H9 (cell line): ENCODE measurements around the gene TADA2A. TPM values are rescaled to one million over a fixed set of nuclear protein-coding genes. Genes with fewer than 3 reads are reported as not detected.

ENCODE experiments used
- DNase-seq: peaks from one replicate; pipeline ENCODE4 v3.0.0-alpha.2; 2017
- H2AFZ ChIP-seq: one replicate; pipeline ENCODE4 v1.6.1; 2013; ENCODE audit warnings: mild to moderate bottlenecking, low read length, control low read depth, moderate library complexity
- H2AK5ac ChIP-seq: 2 replicates; pipeline ENCODE4 v1.6.1; 2013; ENCODE audit warnings: low read length, control low read depth, mixed read lengths; ENCODE audit not compliant: insufficient read length
- H2BK120ac ChIP-seq: one replicate; pipeline ENCODE4 v1.6.1; 2013; ENCODE audit warnings: low read depth, mild to moderate bottlenecking, low read length, control low read depth, inconsistent platforms; ENCODE audit not compliant: poor library complexity, severe bottlenecking
- H2BK12ac ChIP-seq: 2 replicates; pipeline ENCODE4 v1.6.1; 2013; ENCODE audit warnings: low read length, control low read depth, mixed read lengths, low read depth; ENCODE audit not compliant: insufficient read length
- H2BK15ac ChIP-seq: 2 replicates; pipeline ENCODE4 v1.6.1; 2013; ENCODE audit warnings: low read depth, low read length, control low read depth
- H2BK20ac ChIP-seq: one replicate; pipeline ENCODE4 v1.6.1; 2013; ENCODE audit warnings: low read depth, mild to moderate bottlenecking, low read length, control low read depth, inconsistent platforms; ENCODE audit not compliant: poor library complexity, severe bottlenecking
- H2BK5ac ChIP-seq: 2 replicates; pipeline ENCODE4 v1.6.1; 2013; ENCODE audit warnings: low read length, control low read depth, mixed read lengths; ENCODE audit not compliant: insufficient read length
- H3K14ac ChIP-seq: 2 replicates; pipeline ENCODE4 v1.6.1; 2013; ENCODE audit warnings: low read length, control low read depth; ENCODE audit not compliant: insufficient read depth
- H3K18ac ChIP-seq: 2 replicates; pipeline ENCODE4 v1.6.1; 2013; ENCODE audit warnings: low read depth, mild to moderate bottlenecking, mixed read lengths, low read length, control low read depth; ENCODE audit not compliant: insufficient read length
- H3K23ac ChIP-seq: 2 replicates; pipeline ENCODE4 v1.6.1; 2013; ENCODE audit warnings: low read length, control low read depth, mixed read lengths, low read depth; ENCODE audit not compliant: insufficient read length
- H3K23me2 ChIP-seq: 2 replicates; pipeline ENCODE4 v1.6.1; 2013; ENCODE audit warnings: low read depth, mild to moderate bottlenecking, mixed read lengths, low read length, control low read depth; ENCODE audit not compliant: insufficient read length, poor library complexity, severe bottlenecking
- H3K27ac ChIP-seq: 2 replicates; pipeline ENCODE4 v1.5.1; 2013; ENCODE audit warnings: low read length, control low read depth, mixed read lengths, low read depth; ENCODE audit not compliant: insufficient read length
- H3K27me3 ChIP-seq: 2 replicates; pipeline ENCODE4 v1.6.1; 2013; ENCODE audit warnings: low read length, control low read depth, inconsistent platforms; ENCODE audit not compliant: insufficient read depth
- H3K4ac ChIP-seq: 2 replicates; pipeline ENCODE4 v1.6.1; 2013; ENCODE audit warnings: low read depth, mild to moderate bottlenecking, control low read depth, inconsistent platforms, low read length, moderate library complexity
- H3K4me1 ChIP-seq: 2 replicates; pipeline ENCODE4 v1.6.1; 2013; ENCODE audit warnings: low read length, control low read depth, inconsistent platforms; ENCODE audit not compliant: insufficient read depth
- H3K4me2 ChIP-seq: 2 replicates; pipeline ENCODE4 v1.6.1; 2013; ENCODE audit warnings: low read length, control low read depth, mixed read lengths; ENCODE audit not compliant: insufficient read length, insufficient read depth
- H3K56ac ChIP-seq: 2 replicates; pipeline ENCODE4 v1.6.1; 2013; ENCODE audit warnings: low read depth, mild to moderate bottlenecking, mixed read lengths, low read length, control low read depth; ENCODE audit not compliant: insufficient read length
- H3K79me1 ChIP-seq: 2 replicates; pipeline ENCODE4 v1.6.1; 2013; ENCODE audit warnings: low read depth, mild to moderate bottlenecking, moderate library complexity, low read length, control low read depth, inconsistent platforms; ENCODE audit not compliant: insufficient read depth, poor library complexity, severe bottlenecking
- H3K79me2 ChIP-seq: 2 replicates; pipeline ENCODE4 v1.6.1; 2013; ENCODE audit warnings: low read length, control low read depth, inconsistent platforms; ENCODE audit not compliant: insufficient read depth
- H3K9ac ChIP-seq: 2 replicates; pipeline ENCODE4 v1.6.1; 2013; ENCODE audit warnings: low read length, control low read depth, mixed read lengths; ENCODE audit not compliant: insufficient read length; ENCODE audit errors: extremely low read depth
- H3K9me3 ChIP-seq: one replicate; pipeline ENCODE4 v1.6.1; 2013; ENCODE audit warnings: low read depth, low read length, inconsistent platforms; ENCODE audit not compliant: control insufficient read depth
- H3T11ph ChIP-seq: one replicate; pipeline ENCODE4 v1.6.1; 2013; ENCODE audit warnings: mild to moderate bottlenecking, low read length, control low read depth, inconsistent platforms
- H4K20me1 ChIP-seq: one replicate; pipeline ENCODE4 v1.6.1; 2013; ENCODE audit not compliant: control insufficient read depth, insufficient read length, insufficient read depth
- H4K5ac ChIP-seq: 2 replicates; pipeline ENCODE4 v1.6.1; 2013; ENCODE audit warnings: low read depth, mild to moderate bottlenecking, mixed read lengths, low read length, control low read depth; ENCODE audit not compliant: insufficient read length
- H4K8ac ChIP-seq: replicated peaks from 2 replicates; pipeline ENCODE4 v1.6.1; 2013; ENCODE audit warnings: low read length, control low read depth, mixed read lengths, low read depth; ENCODE audit not compliant: insufficient read length
- H4K91ac ChIP-seq: 2 replicates; pipeline ENCODE4 v1.6.1; 2013; ENCODE audit warnings: low read depth, mild to moderate bottlenecking, moderate library complexity, mixed read lengths, low read length, control low read depth; ENCODE audit not compliant: insufficient read length
- H3K27ac Mint-ChIP-seq, 3 experiments: 2 replicates in 2 of 3; 3 replicates in 1 of 3; pipeline ENCODE4 v1.8.0; 2020 to 2021; ENCODE audit warnings: mixed read lengths in 3 of 3, mild to moderate bottlenecking in 1 of 3, moderate library complexity in 1 of 3
- H3K27me3 Mint-ChIP-seq: 2 replicates; pipeline ENCODE4 v1.8.0; 2021; ENCODE audit warnings: low read depth, mild to moderate bottlenecking, moderate library complexity, mixed read lengths
- H3K36me3 Mint-ChIP-seq, 3 experiments: 2 replicates in 2 of 3; 3 replicates in 1 of 3; pipeline ENCODE4 v1.8.0; 2020 to 2021; ENCODE audit warnings: low read depth in 3 of 3, mixed read lengths in 3 of 3; ENCODE audit not compliant: insufficient read depth in 1 of 3
- H3K4me1 Mint-ChIP-seq, 2 experiments: 2 replicates each; pipeline ENCODE4 v1.8.0; 2020; ENCODE audit warnings: mixed read lengths in 2 of 2
- H3K4me3 Mint-ChIP-seq, 2 experiments: 2 replicates in 1 of 2; 3 replicates in 1 of 2; pipeline ENCODE4 v1.8.0; 2020 to 2021; ENCODE audit warnings: mild to moderate bottlenecking in 2 of 2, mixed read lengths in 2 of 2, moderate library complexity in 1 of 2
- H3K9me3 Mint-ChIP-seq, 2 experiments: 2 replicates in 1 of 2; 3 replicates in 1 of 2; pipeline ENCODE4 v1.8.0; 2020; ENCODE audit warnings: mild to moderate bottlenecking in 2 of 2, mixed read lengths in 2 of 2, moderate library complexity in 1 of 2
- WGBS: extraction: QIAGEN DNeasy Blood & Tissue Kit; methylation state at CpG from one replicate; pipeline ENCODE4 v1.1.7; 2013; ENCODE audit warnings: missing lambda C conversion rate, low lambda C conversion rate, mixed read lengths; ENCODE audit not compliant: insufficient read length; ENCODE audit errors: extremely low coverage; 5-methylcytosine and 5-hydroxymethylcytosine counted together
- total RNA-seq: library from RNA; stranded (reverse); gene quantifications from 2 replicates; pipeline ENCODE4 v1.2.1, GENCODE V29; 2021
- TF ChIP-seq, protein P1 (sequence below): fragments of 200-600 bp; sonication (generic); conservative IDR thresholded peaks from 3 replicates; pipeline ENCODE4 v1.8.0; 2021; ENCODE audit warnings: antibody characterized with exemption, mild to moderate bottlenecking

TADA2A gene
- total RNA-seq, 1 experiment from 2014 or later: 20.9 TPM

DNA sequence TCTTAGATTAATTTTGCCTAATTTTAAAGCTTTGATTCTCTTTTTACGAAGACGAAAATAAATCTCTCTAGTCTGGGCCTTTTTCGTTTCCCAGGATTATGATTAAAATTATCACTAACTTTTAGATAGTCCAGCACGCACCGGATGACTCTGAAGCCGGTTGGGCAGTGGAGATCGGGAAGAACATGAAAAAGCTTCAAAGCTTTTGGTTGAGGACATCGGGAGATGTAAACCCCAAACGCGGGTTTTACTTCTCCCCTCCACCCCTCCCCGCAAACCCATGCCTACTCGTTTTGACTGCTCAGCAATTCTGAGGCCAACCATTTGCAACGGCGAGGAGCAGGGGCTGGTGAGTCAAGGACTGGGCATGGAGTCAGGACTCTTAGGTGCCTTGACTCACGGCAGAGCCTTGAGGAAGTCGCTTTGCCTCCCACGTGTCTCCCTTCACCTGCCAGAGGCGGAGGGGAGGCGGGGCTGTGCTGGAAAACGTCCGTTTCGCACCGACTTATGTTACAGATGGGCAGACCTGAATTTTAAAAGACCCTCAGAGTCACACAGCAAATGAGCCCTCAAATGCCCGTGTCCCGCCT lies 82.0 kb downstream of the TADA2A start:
- Histone ChIP-seq H4K91ac (no peak overlapping the region), H4K8ac (no peak overlapping the region), H3T11ph (no peak overlapping the region), H2BK5ac (no peak overlapping the region), H3K9ac (peak overlapping the region; percentile 18), H2BK15ac (no peak overlapping the region), H4K20me1 (no peaks in the 10 kb centered on the region), H3K4me1 (peaks cover 6% of the 10 kb centered on the region), H3K9me3 (no peaks in the 10 kb centered on the region), H2BK120ac (no peak overlapping the region), H4K5ac (no peak overlapping the region), H2AK5ac (no peak overlapping the region), H3K18ac (peak overlapping the region; percentile 16), H3K27ac (no peak overlapping the region), H2BK12ac (no peak overlapping the region), H3K56ac (no peak overlapping the region), H3K79me1 (no peaks in the 10 kb centered on the region), H2BK20ac (no peak overlapping the region), H3K4me2 (peak overlapping the region; percentile 73), H3K23me2 (peaks cover 17% of the 10 kb centered on the region), H3K4ac (no peak overlapping the region), H3K14ac (no peak overlapping the region), H3K79me2 (0 out of 2 replicates have a peak, but pooled peaks cover 2% of the 10 kb centered on the region), H3K27me3 (no peaks in the 10 kb centered on the region), H2AFZ (peak overlapping the region; percentile 19), H3K23ac (no peak overlapping the region)
- DNase-seq: peak; percentile 94
- Mint-ChIP-seq H3K4me1 (peaks cover 35% of the 10 kb centered on the region in 2 experiments), H3K36me3 (peaks cover 0 to 3% (median 0%) of the 10 kb centered on the region in 3 experiments; a peak in 3 of 7 replicates), H3K9me3 (no peaks in the 10 kb centered on the region), H3K27ac (no peak overlapping the region; a peak in 1 of 7 replicates), H3K4me3 (peak overlapping the region; percentile 79 to 89), H3K27me3 (peaks cover 12% of the 10 kb centered on the region)
- no CpG with 5 or more reads among the region's 25 CpGs for WGBS
- TF ChIP-seq, protein P1, sequence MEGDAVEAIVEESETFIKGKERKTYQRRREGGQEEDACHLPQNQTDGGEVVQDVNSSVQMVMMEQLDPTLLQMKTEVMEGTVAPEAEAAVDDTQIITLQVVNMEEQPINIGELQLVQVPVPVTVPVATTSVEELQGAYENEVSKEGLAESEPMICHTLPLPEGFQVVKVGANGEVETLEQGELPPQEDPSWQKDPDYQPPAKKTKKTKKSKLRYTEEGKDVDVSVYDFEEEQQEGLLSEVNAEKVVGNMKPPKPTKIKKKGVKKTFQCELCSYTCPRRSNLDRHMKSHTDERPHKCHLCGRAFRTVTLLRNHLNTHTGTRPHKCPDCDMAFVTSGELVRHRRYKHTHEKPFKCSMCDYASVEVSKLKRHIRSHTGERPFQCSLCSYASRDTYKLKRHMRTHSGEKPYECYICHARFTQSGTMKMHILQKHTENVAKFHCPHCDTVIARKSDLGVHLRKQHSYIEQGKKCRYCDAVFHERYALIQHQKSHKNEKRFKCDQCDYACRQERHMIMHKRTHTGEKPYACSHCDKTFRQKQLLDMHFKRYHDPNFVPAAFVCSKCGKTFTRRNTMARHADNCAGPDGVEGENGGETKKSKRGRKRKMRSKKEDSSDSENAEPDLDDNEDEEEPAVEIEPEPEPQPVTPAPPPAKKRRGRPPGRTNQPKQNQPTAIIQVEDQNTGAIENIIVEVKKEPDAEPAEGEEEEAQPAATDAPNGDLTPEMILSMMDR: no peak
